GM12892 (cell line): ENCODE measurements around the gene ARHGEF11.

Experiments
- POLR2A ChIP-seq: IDR thresholded peaks from 2 replicates; pipeline ENCODE4 v1.6.1; 2011; ENCODE audit warnings: low read depth, low read length, control low read depth
- POLR2AphosphoS5 ChIP-seq: IDR thresholded peaks from 2 replicates; pipeline ENCODE4 v1.6.1; 2011; ENCODE audit warnings: low read depth, low read length, control low read depth

DNA sequence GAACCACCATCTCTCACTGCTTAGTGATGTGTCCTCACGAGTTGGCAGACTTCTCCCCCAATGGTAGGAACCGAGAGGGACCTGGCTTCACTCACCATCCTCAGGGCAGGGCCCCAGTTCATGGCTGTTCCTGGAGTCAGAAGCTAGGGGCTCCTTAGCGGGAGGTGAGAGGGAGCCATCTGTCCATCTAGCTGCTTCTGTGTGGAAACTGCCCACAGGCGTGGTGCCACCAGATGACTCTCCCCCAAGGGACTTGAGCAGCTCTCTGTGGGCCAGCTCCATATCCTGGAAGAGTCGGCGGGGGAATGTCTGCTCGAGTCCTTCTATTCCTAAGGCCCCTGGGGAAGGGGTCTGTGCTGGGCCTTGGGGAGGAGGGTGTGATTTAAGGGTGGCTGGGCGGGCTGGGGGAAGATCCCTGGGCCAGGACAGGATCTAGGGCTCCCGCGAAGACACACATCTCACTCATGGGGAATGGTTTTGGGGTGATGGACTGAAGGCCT is 108.8 kb downstream of the ARHGEF11 start:
- TF ChIP-seq POLR2A: no peak
- TF ChIP-seq POLR2AphosphoS5: no peak
